GM12872 (cell line): ENCODE measurements around the gene IL5.
A peak's percentile ranks its signal among the peaks of the same experiment; 100 is the strongest.

Experiments
- CTCF ChIP-seq: IDR thresholded peaks from 3 replicates; pipeline ENCODE4 v1.5.1; 2011; ENCODE audit warnings: low read depth, mild to moderate bottlenecking, low read length, moderate library complexity; ENCODE audit not compliant: insufficient read depth

Gene IL5

GRCh38 chr5:132526290-132526973 lies 16.9 kb downstream of the IL5 start:
- TF ChIP-seq CTCF: peak; percentile 83

- no peak for TF ChIP-seq CTCF
These were observed 18.0 kb downstream of the IL5 start for GRCh38 chr5:132525299-132525724.

GRCh38 chr5:132510076-132510475 lies 33.2 kb downstream of the IL5 start:
- no peak for TF ChIP-seq CTCF

GRCh38 chr5:132506094-132506692 lies 37.1 kb downstream of the IL5 start:
- peak; percentile 83 for TF ChIP-seq CTCF

- no peak for TF ChIP-seq CTCF
These were observed 37.7 kb downstream of the IL5 start for GRCh38 chr5:132505641-132506040.

GRCh38 chr5:132504746-132505145 lies 38.6 kb downstream of the IL5 start:
- no peak for TF ChIP-seq CTCF

- TF ChIP-seq CTCF: no peak
These were observed 40.1 kb downstream of the IL5 start for GRCh38 chr5:132503244-132503643.
